ENCODE measurements around the gene SLC1A2.

The SLC1A2 gene

GRCh38 chr11:35347921-35348331 is 71.4 kb downstream of the SLC1A2 start:
- FAIRE-seq, result no peak

GRCh38 chr11:35347173-35347878 is 72.0 kb downstream of the SLC1A2 start:
- no peak for FAIRE-seq

DNA sequence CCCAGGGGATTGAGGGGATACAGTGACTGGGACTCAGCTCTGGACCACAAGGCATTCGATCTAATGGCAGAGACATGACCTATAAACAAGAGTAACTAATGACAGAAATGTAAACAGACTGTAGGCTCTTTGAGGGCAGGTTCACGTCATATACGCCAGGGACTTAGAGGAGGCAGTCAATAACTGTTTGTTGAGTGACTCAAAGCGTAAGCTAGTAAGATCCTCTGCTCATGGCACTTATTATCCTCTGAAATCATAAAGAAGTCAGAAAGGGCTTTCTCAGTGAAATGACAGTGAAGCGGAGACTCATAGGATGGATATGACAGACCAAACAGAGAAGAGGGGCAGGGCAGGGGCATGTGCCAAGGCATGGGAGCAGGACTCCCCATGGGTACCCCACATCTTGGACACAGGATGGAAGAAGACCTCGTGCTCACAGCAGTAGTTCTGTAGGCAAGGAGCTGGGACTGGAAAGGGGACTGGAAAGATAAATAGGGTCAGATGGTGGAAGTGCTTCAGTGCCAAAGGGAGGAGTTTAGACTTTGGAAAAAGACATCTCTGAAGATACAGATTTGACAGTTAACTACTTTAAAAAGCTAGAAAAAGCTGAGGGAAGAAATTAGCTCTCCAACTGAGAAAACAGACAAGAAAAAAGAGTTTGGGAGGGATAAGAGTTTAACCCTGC is 72.7 kb downstream of the SLC1A2 start:
- no peak for FAIRE-seq

- no peak for FAIRE-seq
These were observed 74.4 kb downstream of the SLC1A2 start for GRCh38 chr11:35344681-35345574.

DNA sequence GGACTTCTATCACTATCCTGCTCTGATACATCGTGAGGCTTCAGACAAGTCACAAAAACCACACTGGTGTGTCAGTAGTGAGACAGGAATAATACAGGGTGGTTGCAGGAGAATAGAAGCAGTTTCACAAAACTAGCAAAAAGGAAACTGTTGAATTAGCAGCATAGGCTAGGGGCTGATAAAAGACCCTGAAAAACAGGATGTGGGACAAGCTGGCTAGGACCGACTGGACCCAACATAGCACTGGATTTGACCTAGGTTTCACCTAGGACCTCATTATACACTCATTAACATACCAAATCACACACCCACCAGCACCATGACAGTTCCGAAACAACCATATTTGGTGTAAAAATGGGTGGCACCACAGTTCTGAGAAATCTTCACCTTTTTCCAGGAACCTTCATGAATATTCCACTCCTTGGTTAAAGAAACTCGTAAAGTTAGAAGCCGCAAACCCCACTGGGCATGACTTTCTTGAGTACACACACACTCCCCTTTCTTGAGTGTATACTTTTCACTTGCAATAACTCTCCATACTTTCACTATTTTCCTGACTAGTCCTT is 76.2 kb downstream of the SLC1A2 start:
- FAIRE-seq, result no peak

DNA sequence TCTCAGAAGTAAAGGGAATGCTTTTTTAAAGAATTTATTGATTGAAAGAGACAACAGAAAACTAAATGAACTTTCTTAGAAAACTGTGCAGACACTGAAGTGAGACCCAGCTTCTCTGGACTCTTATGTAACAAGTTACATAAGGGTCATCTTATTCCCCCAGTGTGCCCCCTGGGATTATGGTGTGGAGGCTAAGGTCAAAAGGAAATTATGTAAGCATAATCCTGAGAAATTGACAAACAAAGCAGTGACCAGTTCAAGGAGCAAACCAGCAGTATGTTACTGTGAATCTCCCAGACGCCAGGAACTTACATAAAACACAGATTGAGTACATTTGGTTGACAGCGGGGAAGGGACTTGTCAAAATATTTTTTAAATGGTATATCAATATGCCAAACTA is 78.6 kb downstream of the SLC1A2 start:
- no peak for FAIRE-seq

GRCh38 chr11:35340071-35340470 is 79.3 kb downstream of the SLC1A2 start:
- no peak for FAIRE-seq

DNA sequence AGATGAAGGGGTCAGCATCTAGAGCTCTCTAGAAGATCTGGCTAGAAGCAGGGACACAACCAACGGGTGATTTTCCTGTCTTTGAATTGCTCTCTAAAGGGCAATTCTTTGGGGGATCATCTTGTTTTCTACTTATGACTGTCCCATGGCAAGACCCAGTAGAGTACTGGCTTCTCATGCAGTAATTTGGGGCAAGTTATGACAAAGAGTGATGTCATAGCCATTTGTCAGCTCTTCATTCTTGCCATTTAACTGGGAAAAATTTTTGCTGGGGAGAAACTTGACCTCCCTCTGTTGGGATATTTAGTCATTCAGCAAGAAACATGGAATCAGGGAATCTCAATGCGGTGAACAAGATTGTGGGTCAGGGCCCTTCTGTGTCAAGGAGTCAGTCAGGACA is 80.4 kb downstream of the SLC1A2 start:
- FAIRE-seq, result no peak

- FAIRE-seq, result no peak
These were observed 81.4 kb downstream of the SLC1A2 start for GRCh38 chr11:35337914-35338305.

GRCh38 chr11:35337136-35337913 is 82.0 kb downstream of the SLC1A2 start:
- no peak for FAIRE-seq

GRCh38 chr11:35336726-35337125 is 82.6 kb downstream of the SLC1A2 start:
- no peak for FAIRE-seq

DNA sequence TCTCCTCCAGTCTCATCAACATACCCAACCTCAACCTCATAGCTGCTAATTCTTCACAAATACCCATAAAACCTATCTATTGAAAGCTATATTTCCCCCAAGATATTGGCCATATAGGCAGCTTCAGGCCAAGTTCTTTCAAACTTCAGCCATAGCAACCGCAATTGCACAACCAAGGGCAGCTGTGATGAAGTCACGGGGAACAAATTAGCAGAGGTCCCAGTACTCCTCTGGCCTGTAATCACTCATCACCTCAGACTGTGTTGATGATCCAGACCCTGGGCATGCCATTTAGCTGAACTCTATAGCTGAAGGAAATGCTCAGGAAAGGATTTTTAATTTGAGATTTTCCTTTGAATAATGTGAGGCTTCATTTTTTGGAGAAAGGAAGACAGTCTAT is 84.1 kb downstream of the SLC1A2 start:
- FAIRE-seq, result no peak

DNA sequence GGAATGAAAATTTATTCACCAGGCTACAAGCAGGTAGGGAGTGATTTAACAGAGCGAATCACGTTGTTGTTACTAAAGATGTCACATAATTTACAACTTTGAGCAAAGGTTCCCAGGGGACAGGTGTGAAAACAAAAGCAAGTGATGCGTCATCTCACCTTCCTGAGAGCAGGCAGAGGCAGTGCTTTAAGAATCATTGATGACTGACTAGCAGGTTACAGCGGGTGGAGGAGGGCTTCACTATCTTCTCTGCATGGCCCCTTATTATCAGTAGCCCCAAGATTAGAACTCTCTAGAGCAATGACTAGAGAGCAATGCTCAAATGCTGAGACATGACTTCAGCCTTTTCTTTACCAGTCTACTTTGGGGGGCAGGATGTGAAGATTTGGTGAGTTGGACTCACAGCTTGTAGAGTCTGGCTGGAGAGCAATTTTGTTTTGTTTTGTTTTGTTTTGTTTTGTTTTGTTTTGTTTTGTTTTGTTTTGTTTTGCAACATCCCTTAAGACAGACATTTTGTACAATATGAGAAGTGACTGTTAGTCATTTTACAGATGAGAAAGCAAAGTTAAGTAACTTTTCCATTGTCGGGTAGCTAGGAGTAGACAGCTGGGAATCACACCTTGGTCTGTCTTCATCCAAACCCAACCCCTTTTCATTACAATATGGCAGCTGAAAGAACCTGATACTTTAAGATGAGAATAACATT is 84.8 kb downstream of the SLC1A2 start:
- no peak for FAIRE-seq

DNA sequence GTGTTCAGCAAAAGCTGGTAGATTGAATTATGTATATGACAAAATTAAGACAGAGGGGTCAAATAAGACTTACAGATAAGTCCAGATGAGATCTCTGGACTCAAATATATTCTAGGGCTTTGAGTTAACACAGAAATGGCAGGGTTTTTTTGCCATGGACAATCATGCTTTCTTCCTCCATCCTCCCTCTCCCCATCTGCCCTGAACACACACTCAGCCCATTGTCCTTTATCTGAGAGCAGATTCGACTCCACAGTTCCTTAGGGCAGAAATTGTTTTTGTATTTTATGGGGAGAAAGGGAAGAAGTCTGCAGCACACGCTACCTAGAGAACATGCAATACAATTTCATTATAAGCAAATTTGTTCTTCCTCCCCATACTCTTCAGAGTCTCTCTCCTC is 86.8 kb downstream of the SLC1A2 start:
- FAIRE-seq, result no peak

GRCh38 chr11:35330931-35331330 is 88.4 kb downstream of the SLC1A2 start:
- FAIRE-seq, result no peak

DNA sequence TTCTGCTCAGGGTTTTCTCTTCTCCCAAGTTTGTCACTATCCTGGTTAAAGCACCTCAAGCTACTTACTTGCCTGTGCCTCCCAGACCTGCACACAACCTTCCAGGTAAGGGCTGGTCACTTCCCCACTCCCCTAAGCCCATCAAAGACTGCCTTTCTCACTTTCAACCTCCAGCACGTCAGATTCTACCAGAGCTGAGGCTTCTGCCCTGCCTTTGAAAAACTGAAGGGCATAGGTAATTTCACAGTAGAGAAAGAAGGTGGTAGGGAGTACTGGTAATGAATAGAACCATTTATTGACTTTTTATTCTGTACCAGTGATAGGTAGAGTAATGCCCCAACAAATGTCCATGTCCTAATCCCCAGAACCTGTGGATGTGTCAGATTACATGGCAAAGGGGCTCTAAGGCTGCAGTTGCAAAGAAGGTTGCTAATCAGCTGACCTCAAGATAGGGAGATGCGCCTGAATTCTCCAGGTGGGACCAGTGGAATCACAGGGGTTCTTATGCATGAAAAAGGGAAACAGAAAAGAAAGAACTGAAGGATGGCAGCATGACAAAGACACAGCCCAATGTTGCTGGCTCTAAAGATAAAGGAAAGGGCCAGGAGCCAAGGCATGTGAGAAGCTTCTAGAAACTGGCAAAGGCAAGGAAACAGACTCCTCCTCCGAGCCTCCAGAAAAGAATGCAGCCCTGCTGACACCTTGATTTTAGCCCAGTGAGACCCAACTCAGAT is 89.0 kb downstream of the SLC1A2 start:
- FAIRE-seq, result no peak

- FAIRE-seq, result no peak
These were observed 91.5 kb downstream of the SLC1A2 start for GRCh38 chr11:35327829-35328228.

GRCh38 chr11:35326266-35326879 is 93.0 kb downstream of the SLC1A2 start:
- no peak for FAIRE-seq

GRCh38 chr11:35324981-35325380 is 94.4 kb downstream of the SLC1A2 start:
- no peak for FAIRE-seq

DNA sequence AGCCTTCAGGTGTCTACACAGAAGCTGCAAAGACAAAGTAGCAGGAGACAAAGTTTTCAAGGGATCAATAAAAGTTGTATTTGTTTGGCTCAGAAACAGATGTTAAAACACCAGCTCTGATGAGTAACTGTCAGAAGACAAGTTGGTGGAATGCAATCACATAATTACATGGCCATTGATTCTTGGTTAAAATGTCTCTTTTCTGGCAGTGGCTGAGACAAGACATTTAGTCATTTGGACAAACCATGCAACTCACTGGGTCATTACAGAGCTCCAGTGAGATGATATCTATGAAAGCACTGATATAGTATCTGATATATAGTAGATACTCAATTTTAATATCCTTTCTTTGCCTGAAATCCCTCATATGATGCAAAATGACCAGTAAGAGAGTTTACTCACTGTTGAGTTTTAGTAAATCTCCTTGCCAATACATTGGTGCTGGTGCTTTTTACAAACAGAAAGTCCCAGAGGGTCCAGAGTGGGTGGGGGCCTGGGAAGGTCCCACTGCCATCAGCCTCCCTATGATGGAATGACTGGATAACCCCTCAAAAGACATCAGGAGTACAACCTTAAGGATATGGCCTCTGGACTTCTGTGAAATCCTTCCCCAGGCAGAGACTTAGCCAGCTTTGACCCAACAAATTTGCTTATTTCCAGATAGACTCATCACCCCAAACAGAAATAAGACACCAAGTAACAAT is 95.0 kb downstream of the SLC1A2 start:
- no peak for FAIRE-seq

Data from TTC549 (cell line).